RWPE2 (cell line): ENCODE measurements around the gene CDRT4.
A peak's percentile ranks its signal among the peaks of the same experiment; 100 is the strongest.

Experiments used
- ATAC-seq: fragments of 200-7000 bp; cut with Tn5 transposase; 3 replicates; pipeline ENCODE4 v1.9.1; 2021; ENCODE audit warnings: low read depth
- DNase-seq: peaks from one replicate; pipeline ENCODE4 v3.0.0-alpha.2; 2020; ENCODE audit warnings: low spot score
- H3K27ac ChIP-seq: fragments of 450-650 bp; 2 replicates; pipeline ENCODE4 v1.5.1; 2017; ENCODE audit warnings: mild to moderate bottlenecking; ENCODE audit not compliant: poor library complexity, severe bottlenecking
- H3K27me3 ChIP-seq: fragments of 250-450 bp; sonication (Bioruptor Pico); 2 replicates; pipeline ENCODE4 v1.5.1; 2021; ENCODE audit warnings: mild to moderate bottlenecking, moderate library complexity; ENCODE audit not compliant: insufficient read depth, poor library complexity, severe bottlenecking
- H3K36me3 ChIP-seq: fragments of 250-450 bp; sonication (Bioruptor Pico); 2 replicates; pipeline ENCODE4 v1.5.1; 2020; ENCODE audit warnings: low read depth, mild to moderate bottlenecking, moderate library complexity
- H3K4me1 ChIP-seq: fragments of 250-450 bp; sonication (Bioruptor Pico); 2 replicates; pipeline ENCODE4 v1.5.1; 2021; ENCODE audit warnings: mild to moderate bottlenecking, moderate library complexity; ENCODE audit not compliant: insufficient read depth, poor library complexity, severe bottlenecking
- H3K4me3 ChIP-seq: fragments of 250-450 bp; sonication (Bioruptor Pico); 2 replicates; pipeline ENCODE4 v1.5.1; 2021; ENCODE audit warnings: mild to moderate bottlenecking, moderate library complexity; ENCODE audit not compliant: severe bottlenecking
- H3K9me3 ChIP-seq: fragments of 250-450 bp; sonication (Bioruptor Pico); 2 replicates; pipeline ENCODE4 v1.5.1; 2021; ENCODE audit warnings: mild to moderate bottlenecking, moderate library complexity; ENCODE audit not compliant: severe bottlenecking
- CTCF ChIP-seq: fragments of 450-650 bp; IDR thresholded peaks from one replicate; pipeline ENCODE4 v1.5.1; 2017; ENCODE audit warnings: mild to moderate bottlenecking, moderate library complexity; ENCODE audit not compliant: poor library complexity, severe bottlenecking

CDRT4 gene

GRCh38 chr17:15462976-15463772 is 4.2 kb downstream of the CDRT4 start:
- Histone ChIP-seq H3K36me3 (no peaks in the 10 kb centered on the region), H3K4me3 (no peak overlapping the region), H3K4me1 (no peaks in the 10 kb centered on the region), H3K9me3 (no peaks in the 10 kb centered on the region), H3K27me3 (no peaks in the 10 kb centered on the region), H3K27ac (no peak overlapping the region)
- ATAC-seq = peak; percentile 90
- no peak for DNase-seq
- TF ChIP-seq CTCF = no peak

GRCh38 chr17:15457723-15458094 is 9.7 kb downstream of the CDRT4 start:
- ATAC-seq = no peak
- no peaks in the 10 kb centered on the region; the same call in 1 of the 2 replicates for H3K36me3 ChIP-seq
- H3K27me3 ChIP-seq = no peaks in the 10 kb centered on the region
- no peak overlapping the region for H3K27ac ChIP-seq
- H3K9me3 ChIP-seq = no peaks in the 10 kb centered on the region
- no peaks in the 10 kb centered on the region for H3K4me1 ChIP-seq
- no peak overlapping the region for H3K4me3 ChIP-seq
- TF ChIP-seq CTCF = no peak
- no peak for DNase-seq

GRCh38 chr17:15456972-15457722 is 10.3 kb downstream of the CDRT4 start:
- Histone ChIP-seq H3K9me3 (no peaks in the 10 kb centered on the region), H3K27me3 (no peaks in the 10 kb centered on the region), H3K4me1 (no peaks in the 10 kb centered on the region), H3K36me3 (no peaks in the 10 kb centered on the region; the same call in 1 of the 2 replicates), H3K4me3 (no peak overlapping the region), H3K27ac (no peak overlapping the region)
- ATAC-seq (no peak), DNase-seq (no peak)
- TF ChIP-seq CTCF = no peak

- ATAC-seq (no peak), DNase-seq (no peak)
- H3K27ac ChIP-seq = no peak overlapping the region
- no peak for TF ChIP-seq CTCF
- no peaks in the 10 kb centered on the region for H3K27me3 ChIP-seq
- no peak overlapping the region for H3K4me3 ChIP-seq
- H3K36me3 ChIP-seq = no peaks in the 10 kb centered on the region; the same call in 1 of the 2 replicates
- H3K9me3 ChIP-seq = no peaks in the 10 kb centered on the region
- H3K4me1 ChIP-seq = no peaks in the 10 kb centered on the region
These were observed 10.9 kb downstream of the CDRT4 start for GRCh38 chr17:15456496-15456895.
